Esophagus muscularis mucosa (tissue), 3 donors: ENCODE measurements around the gene ZG16.

ENCODE experiments used
- EP300 ChIP-seq: sonication (generic); formaldehyde crosslinking; IDR thresholded peaks from one replicate; pipeline ENCODE4 v1.6.1; 2017; ENCODE audit warnings: antibody characterized with exemption
- TF ChIP-seq, protein P1 (sequence below), 3 experiments: fragments of 200-600 bp in 2 of 3; fragments of 450-650 bp in 1 of 3; sonication (generic) in 2 of 3; IDR thresholded peaks; one replicate each; pipeline ENCODE4 v1.5.1; 2017 to 2019; ENCODE audit warnings: antibody characterized with exemption in 3 of 3, mild to moderate bottlenecking in 2 of 3, moderate library complexity in 1 of 3

DNA sequence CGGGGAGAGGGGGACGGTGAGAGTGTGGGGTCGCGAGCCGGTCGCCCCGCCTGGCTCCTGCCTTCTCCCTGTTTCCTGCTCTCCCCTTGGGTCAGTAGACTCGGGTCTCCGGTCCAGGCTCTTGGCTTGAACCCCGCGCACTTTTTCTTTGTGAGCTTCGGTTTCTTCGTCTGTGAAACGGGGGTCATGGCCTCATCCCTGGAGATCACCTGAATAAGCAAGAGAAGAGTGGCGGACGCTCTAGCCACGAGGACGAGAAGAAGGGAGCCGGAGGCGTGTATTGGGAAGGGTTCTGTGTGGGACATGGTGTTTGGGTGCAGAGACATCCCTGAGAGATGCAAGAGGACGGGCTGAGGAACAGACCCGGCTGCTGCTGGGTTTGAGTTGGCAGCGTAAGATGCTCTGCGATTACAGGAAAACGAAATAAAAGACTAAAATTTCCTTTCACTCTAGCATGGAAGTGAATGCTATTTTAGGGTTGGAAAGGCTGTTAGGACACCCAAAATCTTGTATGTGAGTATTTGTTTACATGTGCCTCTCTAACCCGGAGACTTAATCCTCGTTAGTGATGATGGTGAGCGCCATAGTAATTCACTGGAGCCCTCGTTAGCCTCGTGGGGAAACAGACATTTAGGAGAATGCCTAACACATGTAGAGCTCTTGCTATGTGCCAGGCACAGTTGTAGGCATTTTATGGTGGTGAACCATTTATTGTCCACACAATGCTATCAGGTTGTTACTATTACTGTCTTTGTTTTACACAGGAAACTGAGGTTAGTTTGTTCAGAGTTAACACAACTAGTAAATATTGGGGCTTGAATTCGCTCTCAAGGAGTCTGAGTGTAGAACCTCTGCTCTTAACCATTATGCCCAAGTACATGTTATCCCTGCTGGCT lies 13.1 kb downstream of the ZG16 start:
- TF ChIP-seq, protein P1, sequence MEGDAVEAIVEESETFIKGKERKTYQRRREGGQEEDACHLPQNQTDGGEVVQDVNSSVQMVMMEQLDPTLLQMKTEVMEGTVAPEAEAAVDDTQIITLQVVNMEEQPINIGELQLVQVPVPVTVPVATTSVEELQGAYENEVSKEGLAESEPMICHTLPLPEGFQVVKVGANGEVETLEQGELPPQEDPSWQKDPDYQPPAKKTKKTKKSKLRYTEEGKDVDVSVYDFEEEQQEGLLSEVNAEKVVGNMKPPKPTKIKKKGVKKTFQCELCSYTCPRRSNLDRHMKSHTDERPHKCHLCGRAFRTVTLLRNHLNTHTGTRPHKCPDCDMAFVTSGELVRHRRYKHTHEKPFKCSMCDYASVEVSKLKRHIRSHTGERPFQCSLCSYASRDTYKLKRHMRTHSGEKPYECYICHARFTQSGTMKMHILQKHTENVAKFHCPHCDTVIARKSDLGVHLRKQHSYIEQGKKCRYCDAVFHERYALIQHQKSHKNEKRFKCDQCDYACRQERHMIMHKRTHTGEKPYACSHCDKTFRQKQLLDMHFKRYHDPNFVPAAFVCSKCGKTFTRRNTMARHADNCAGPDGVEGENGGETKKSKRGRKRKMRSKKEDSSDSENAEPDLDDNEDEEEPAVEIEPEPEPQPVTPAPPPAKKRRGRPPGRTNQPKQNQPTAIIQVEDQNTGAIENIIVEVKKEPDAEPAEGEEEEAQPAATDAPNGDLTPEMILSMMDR (IDR thresholded peaks at IDR 0.05) = no peak
- TF ChIP-seq EP300 = no peak
